ENCODE data around the gene EIF4E2. TPM values are rescaled to one million over a fixed set of nuclear protein-coding genes. Genes with fewer than 3 reads are reported as not detected.

The EIF4E2 gene
- total and polyA plus RNA-seq, 2 donors (not counting 3 experiments of a cell fraction or from before 2014, with no cell fraction given) = 50.0 to 96.5 TPM

DNA sequence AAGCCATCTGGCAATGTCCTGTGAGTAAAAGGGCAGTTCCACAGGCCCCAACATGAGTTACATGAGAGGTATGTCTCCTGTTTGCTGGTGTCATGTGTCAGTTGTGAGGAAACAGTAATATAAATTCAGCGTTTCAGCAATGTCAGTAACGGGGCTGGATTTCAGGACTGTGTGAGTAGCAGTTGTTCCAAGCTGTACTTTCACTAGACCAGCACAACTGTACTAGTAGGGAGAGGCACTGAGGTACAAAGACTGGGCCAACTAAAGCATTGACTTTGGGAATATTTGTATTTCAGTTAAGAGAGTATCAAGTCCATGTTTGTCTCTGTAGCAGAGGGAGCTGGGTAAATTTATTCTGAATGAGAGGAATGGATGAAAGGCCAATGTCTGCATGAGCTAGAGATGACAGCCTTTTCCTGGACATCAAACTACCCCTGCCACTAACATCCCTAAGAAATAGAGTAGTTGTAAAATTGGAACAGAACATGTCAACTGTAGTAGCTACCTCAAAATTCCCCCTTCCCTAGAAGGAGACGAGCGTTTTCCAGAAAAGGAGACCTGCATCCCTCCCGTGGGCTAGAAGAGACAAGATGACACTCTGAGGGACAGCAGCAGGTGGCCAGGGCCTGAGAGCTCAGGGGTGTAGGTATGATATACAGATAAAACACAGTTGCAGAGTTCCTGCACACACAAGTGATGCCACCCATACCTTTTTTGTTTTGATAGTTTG, 24.4 kb downstream of the EIF4E2 start:
- DNase-seq (ENCODE audit: low read depth, low spot score) (no peak), FAIRE-seq (no peak)
- POLR2A ChIA-PET = no interaction called here
- no TSS peak for BruUV-seq (replicated peaks)
- Histone ChIP-seq H4K20me1 (replicated peaks; ENCODE audit: control insufficient read depth, extremely low read depth, insufficient read depth, low read length) (no peaks in the 10 kb centered on the region), H2AFZ (ENCODE audit: low read depth, low read length) (no peak overlapping the region), H3K4me1 (ENCODE audit: control insufficient read depth, extremely low read depth, insufficient read depth, low read length) (no peaks in the 10 kb centered on the region), H3K9ac (replicated peaks; ENCODE audit: extremely low read depth, insufficient read depth, low read length) (no peak overlapping the region), H3K9me1 (replicated peaks; ENCODE audit: control insufficient read depth, extremely low read depth, insufficient read depth, low read length) (no peaks in the 10 kb centered on the region), H3K4me3 (replicated peaks in 1 of 3; ENCODE audit: insufficient read depth in 1 of 3, low read depth in 1 of 3, low read length in 3 of 3) (no peak overlapping the region), H3K4me2 (ENCODE audit: insufficient read depth, low read length) (no peak overlapping the region), H3K27ac (ENCODE audit: insufficient read depth, low read depth, low read length) (no peak overlapping the region), H3K79me2 (ENCODE audit: control insufficient read depth, insufficient read depth, low read length) (no peaks in the 10 kb centered on the region), H3K27me3 (ENCODE audit: control insufficient read depth in 2 of 2, insufficient read depth in 2 of 2, low read length in 2 of 2) (no peaks in the 10 kb centered on the region), H3K36me3 (ENCODE audit: control insufficient read depth in 2 of 2, extremely low read depth in 1 of 2, insufficient read depth in 2 of 2, low read length in 2 of 2) (peaks cover 7 to 18% of the 10 kb centered on the region in 2 experiments), H3K9me3 (replicated peaks; ENCODE audit: control insufficient read depth, insufficient read depth, low read length) (no peaks in the 10 kb centered on the region)
- CTCF ChIA-PET = interaction anchor here (0.7 kb wide), 1 partner anchor 874 kb away, joined by 3 read pairs; no protein-coding TSS in a partner anchor
- intact Hi-C loops (cut with micrococcal nuclease) = no loop called here
- TF ChIP-seq GATA2 (IDR thresholded peaks at IDR 0.05; ENCODE audit: insufficient read depth, insufficient read length, low read depth, low read length) (no peak), MYC (IDR thresholded peaks at IDR 0.05; ENCODE audit: low read depth, low read length) (no peak), POLR2A (IDR thresholded peaks at IDR 0.05; ENCODE audit: low read depth, low read length) (no peak), JUN (IDR thresholded peaks at IDR 0.05; ENCODE audit: borderline replicate concordance, insufficient read depth, insufficient read length, low read depth) (no peak), FOS (IDR thresholded peaks at IDR 0.05; ENCODE audit: borderline replicate concordance, insufficient read depth, low read length) (no peak), POLR2AphosphoS5 (IDR thresholded peaks at IDR 0.05; ENCODE audit: insufficient read depth, low read depth, low read length) (no peak), EZH2 (IDR thresholded peaks at IDR 0.05; ENCODE audit: borderline replicate concordance, low read depth, low read length, severe bottlenecking) (no peak)
- TF ChIP-seq, protein P1, sequence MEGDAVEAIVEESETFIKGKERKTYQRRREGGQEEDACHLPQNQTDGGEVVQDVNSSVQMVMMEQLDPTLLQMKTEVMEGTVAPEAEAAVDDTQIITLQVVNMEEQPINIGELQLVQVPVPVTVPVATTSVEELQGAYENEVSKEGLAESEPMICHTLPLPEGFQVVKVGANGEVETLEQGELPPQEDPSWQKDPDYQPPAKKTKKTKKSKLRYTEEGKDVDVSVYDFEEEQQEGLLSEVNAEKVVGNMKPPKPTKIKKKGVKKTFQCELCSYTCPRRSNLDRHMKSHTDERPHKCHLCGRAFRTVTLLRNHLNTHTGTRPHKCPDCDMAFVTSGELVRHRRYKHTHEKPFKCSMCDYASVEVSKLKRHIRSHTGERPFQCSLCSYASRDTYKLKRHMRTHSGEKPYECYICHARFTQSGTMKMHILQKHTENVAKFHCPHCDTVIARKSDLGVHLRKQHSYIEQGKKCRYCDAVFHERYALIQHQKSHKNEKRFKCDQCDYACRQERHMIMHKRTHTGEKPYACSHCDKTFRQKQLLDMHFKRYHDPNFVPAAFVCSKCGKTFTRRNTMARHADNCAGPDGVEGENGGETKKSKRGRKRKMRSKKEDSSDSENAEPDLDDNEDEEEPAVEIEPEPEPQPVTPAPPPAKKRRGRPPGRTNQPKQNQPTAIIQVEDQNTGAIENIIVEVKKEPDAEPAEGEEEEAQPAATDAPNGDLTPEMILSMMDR (IDR thresholded peaks at IDR 0.05; ENCODE audit: extremely low read depth in 1 of 2, insufficient read depth in 1 of 2, low read depth in 1 of 2, low read length in 2 of 2) = no peak
- TF ChIP-seq, protein P2, sequence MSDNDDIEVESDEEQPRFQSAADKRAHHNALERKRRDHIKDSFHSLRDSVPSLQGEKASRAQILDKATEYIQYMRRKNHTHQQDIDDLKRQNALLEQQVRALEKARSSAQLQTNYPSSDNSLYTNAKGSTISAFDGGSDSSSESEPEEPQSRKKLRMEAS (IDR thresholded peaks at IDR 0.05; ENCODE audit: insufficient read depth, insufficient read length) = no peak
- dilution Hi-C loops (cut with MboI; ENCODE audit: extremely low pct_ligation_motif_present, low sequenced_read_pairs) = no loop called here

Measured in endothelial cell of umbilical vein (primary cell).